HG03066 (cell line): ENCODE data around the gene ARID5B.

Experiments
- ATAC-seq: cut with Tn5 transposase; IDR thresholded peaks from one replicate; pipeline ENCODE4 v1.9.1; 2021; ENCODE audit warnings: low read depth; ENCODE audit not compliant: unreplicated experiment

The ARID5B gene

DNA sequence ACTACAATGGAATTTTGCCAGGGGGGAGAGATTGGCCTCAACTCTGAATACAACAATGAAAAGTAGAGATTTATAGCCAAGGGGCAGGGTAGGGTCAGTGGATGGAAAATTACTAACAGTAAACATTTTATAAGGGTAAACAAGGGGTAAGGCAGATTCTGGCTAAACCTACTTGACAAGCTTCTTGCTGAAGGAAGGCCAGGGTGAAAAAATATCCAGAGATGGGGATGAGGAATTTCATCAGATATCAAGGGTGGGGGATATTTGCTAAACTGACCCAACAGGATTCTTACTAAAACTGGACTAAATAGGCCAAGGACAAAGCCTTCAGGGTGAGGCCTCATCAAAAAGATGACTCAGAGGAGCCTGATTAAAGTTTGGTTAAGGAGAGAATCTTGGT, 210.8 kb downstream of the ARID5B start:
- no peak for ATAC-seq

GRCh38 chr10:62112963-62113362, 211.5 kb downstream of the ARID5B start:
- ATAC-seq, result no peak

- no peak for ATAC-seq
Observed at GRCh38 chr10:62113680-62114079, 212.2 kb downstream of the ARID5B start.

- no peak for ATAC-seq
Observed at GRCh38 chr10:62115321-62115720, 213.8 kb downstream of the ARID5B start.

- no peak for ATAC-seq
Observed at GRCh38 chr10:62115842-62116241, 214.3 kb downstream of the ARID5B start.

GRCh38 chr10:62116896-62117295, 215.4 kb downstream of the ARID5B start:
- ATAC-seq, result no peak

GRCh38 chr10:62121187-62121530, 219.7 kb downstream of the ARID5B start:
- ATAC-seq, result no peak

DNA sequence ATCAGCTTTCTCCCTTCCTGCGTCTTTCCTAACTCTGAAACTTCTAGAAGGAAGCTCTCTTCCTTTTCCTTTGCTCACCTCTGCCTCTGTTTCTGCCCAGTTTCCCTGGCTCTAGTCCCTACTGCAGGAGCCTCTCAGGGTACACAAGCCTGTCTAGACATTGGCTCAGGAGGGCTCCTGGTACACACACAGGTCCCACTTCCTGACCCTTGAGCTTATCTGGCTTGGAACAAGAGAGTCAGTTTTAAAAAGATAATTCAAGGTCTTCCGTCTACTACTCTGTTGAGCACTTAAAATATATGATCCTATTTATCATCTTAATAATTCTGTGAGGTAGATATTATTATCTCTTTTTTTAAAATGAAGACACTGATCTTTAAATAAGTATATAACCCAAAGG, 226.5 kb downstream of the ARID5B start:
- no peak for ATAC-seq

DNA sequence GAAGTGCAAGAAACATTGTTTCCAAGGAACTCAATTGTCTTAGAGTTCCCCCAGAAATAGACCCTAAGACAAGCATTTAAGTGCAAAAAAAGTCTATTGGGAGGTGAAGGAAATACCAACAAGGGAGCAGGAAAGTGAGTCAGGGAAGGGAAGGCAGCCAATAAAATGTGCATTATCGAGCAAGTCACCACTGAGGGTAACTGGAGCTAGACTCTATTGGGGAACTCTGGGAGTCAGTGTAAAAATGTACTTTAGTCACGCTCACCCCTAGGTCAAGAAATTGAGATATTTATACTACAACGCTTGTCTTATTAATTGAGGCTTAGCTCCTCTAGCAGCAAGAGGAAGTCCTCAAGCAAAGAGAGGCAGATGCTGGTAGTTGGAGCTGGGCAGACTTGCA, 229.4 kb downstream of the ARID5B start:
- no peak for ATAC-seq

- ATAC-seq, result no peak
Observed at GRCh38 chr10:62131724-62132123, 230.2 kb downstream of the ARID5B start.

- ATAC-seq, result peak; percentile 80
Observed at GRCh38 chr10:62133618-62134017, 232.1 kb downstream of the ARID5B start.

- no peak for ATAC-seq
Observed at GRCh38 chr10:62136931-62137330, 235.4 kb downstream of the ARID5B start.
